Breast epithelium (tissue), 3 donors: ENCODE results near the gene BARHL1.

ENCODE experiments used
- CTCF ChIP-seq, 3 donors: fragments of 450-650 bp; IDR thresholded peaks; one replicate each; pipeline ENCODE4 v1.5.1; 2016 to 2017; ENCODE audit warnings: antibody characterized with exemption in 3 of 3, mild to moderate bottlenecking in 3 of 3, moderate library complexity in 3 of 3
- POLR2A ChIP-seq: fragments of 450-650 bp; IDR thresholded peaks from one replicate; pipeline ENCODE4 v1.6.1; 2016; ENCODE audit warnings: antibody characterized with exemption, mild to moderate bottlenecking, moderate library complexity
- POLR2AphosphoS5 ChIP-seq, 3 donors: sonication (generic); formaldehyde crosslinking; IDR thresholded peaks; one replicate each; pipeline ENCODE4 v1.6.1; 2017; ENCODE audit warnings: antibody characterized with exemption in 3 of 3

- TF ChIP-seq CTCF (IDR thresholded peaks at IDR 0.05) (no peak), POLR2A (no peak), POLR2AphosphoS5 (IDR thresholded peaks at IDR 0.05) (no peak)
Measured at GRCh38 chr9:132627594-132627993, 45.2 kb downstream of the BARHL1 start.
